ENCODE measurements around the gene RNF32. TPM values are rescaled to one million over a fixed set of nuclear protein-coding genes. Genes with fewer than 3 reads are reported as not detected.

Gene RNF32
- total RNA-seq, 2 donors from 2014 or later: not detected

GRCh38 chr7:156702399-156702798, 61.8 kb downstream of the RNF32 start:
- no peaks in the 10 kb centered on the region for H3K27me3 ChIP-seq (replicated peaks; ENCODE audit: insufficient read depth)
- DNase-seq (ENCODE audit: low spot score) (no peak), ATAC-seq (ENCODE audit: insufficient number of reproducible peaks, low FRiP score, low read depth) (no peak)
- no peak for TF ChIP-seq CTCF (IDR thresholded peaks at IDR 0.05)
- H3K36me3 ChIP-seq: no peaks in the 10 kb centered on the region
- H3K27ac ChIP-seq: no peak overlapping the region
- H3K9me3 ChIP-seq: peaks cover 7% of the 10 kb centered on the region
- no peak overlapping the region for H3K4me3 ChIP-seq
- no peaks in the 10 kb centered on the region for H3K4me1 ChIP-seq (ENCODE audit: control insufficient read depth in 1 of 2, low read depth in 2 of 2)

GRCh38 chr7:156703209-156703608, 62.6 kb downstream of the RNF32 start:
- H3K36me3 ChIP-seq: no peaks in the 10 kb centered on the region
- no peak overlapping the region for H3K27ac ChIP-seq
- no peak for ATAC-seq (ENCODE audit: insufficient number of reproducible peaks, low FRiP score, low read depth)
- DNase-seq (ENCODE audit: low spot score): no peak
- peaks cover under 1% of the 10 kb centered on the region for H3K9me3 ChIP-seq
- TF ChIP-seq CTCF (IDR thresholded peaks at IDR 0.05): no peak
- no peaks in the 10 kb centered on the region for H3K27me3 ChIP-seq (replicated peaks; ENCODE audit: insufficient read depth)
- H3K4me3 ChIP-seq: no peak overlapping the region
- H3K4me1 ChIP-seq (ENCODE audit: control insufficient read depth in 1 of 2, low read depth in 2 of 2): no peaks in the 10 kb centered on the region

- no peak for ATAC-seq (ENCODE audit: insufficient number of reproducible peaks, low FRiP score, low read depth)
- no peak for DNase-seq (ENCODE audit: low spot score)
- Histone ChIP-seq H3K27me3 (replicated peaks; ENCODE audit: insufficient read depth) (no peaks in the 10 kb centered on the region), H3K27ac (no peak overlapping the region), H3K9me3 (peaks cover 6% of the 10 kb centered on the region), H3K4me3 (no peak overlapping the region), H3K36me3 (no peaks in the 10 kb centered on the region), H3K4me1 (ENCODE audit: control insufficient read depth in 1 of 2, low read depth in 2 of 2) (no peaks in the 10 kb centered on the region)
- no peak for TF ChIP-seq CTCF (IDR thresholded peaks at IDR 0.05)
These were observed 63.4 kb downstream of the RNF32 start for GRCh38 chr7:156703773-156704482.

- H3K27me3 ChIP-seq (replicated peaks; ENCODE audit: insufficient read depth): no peaks in the 10 kb centered on the region
- H3K9me3 ChIP-seq: no peaks in the 10 kb centered on the region
- H3K4me3 ChIP-seq: no peak overlapping the region
- H3K4me1 ChIP-seq (ENCODE audit: control insufficient read depth in 1 of 2, low read depth in 2 of 2): no peaks in the 10 kb centered on the region
- H3K36me3 ChIP-seq: peaks cover 3% of the 10 kb centered on the region
- no peak overlapping the region for H3K27ac ChIP-seq
- no peak for ATAC-seq (ENCODE audit: insufficient number of reproducible peaks, low FRiP score, low read depth)
- TF ChIP-seq CTCF (IDR thresholded peaks at IDR 0.05): no peak
- no peak for DNase-seq (ENCODE audit: low spot score)
These were observed 81.7 kb downstream of the RNF32 start for GRCh38 chr7:156722043-156722826.

GRCh38 chr7:156725073-156725472, 84.5 kb downstream of the RNF32 start:
- Histone ChIP-seq H3K4me3 (no peak overlapping the region), H3K4me1 (ENCODE audit: control insufficient read depth in 1 of 2, low read depth in 2 of 2) (no peaks in the 10 kb centered on the region), H3K36me3 (no peaks in the 10 kb centered on the region), H3K9me3 (no peaks in the 10 kb centered on the region), H3K27ac (no peak overlapping the region), H3K27me3 (replicated peaks; ENCODE audit: insufficient read depth) (no peaks in the 10 kb centered on the region)
- DNase-seq (ENCODE audit: low spot score) (no peak), ATAC-seq (ENCODE audit: insufficient number of reproducible peaks, low FRiP score, low read depth) (no peak)
- TF ChIP-seq CTCF (IDR thresholded peaks at IDR 0.05): no peak
